Dendritic cell treated with granulocyte-macrophage colony-stimulating factor and Interleukin-4, amounts not matched to agents 40 ng/mL and 50 ng/mL, for 4 days (primary cell): ENCODE results near the gene TRMT1.
"Not testable (repeated sequence)": the region's sequence is repeated elsewhere in the genome, so short reads cannot be mapped to it uniquely, and the experiment has no call there.

Experiments used
- H3K27ac Mint-ChIP-seq: one replicate; pipeline ENCODE4 v1.8.0; 2022; ENCODE audit warnings: mild to moderate bottlenecking, mixed read lengths
- H3K27me3 Mint-ChIP-seq: one replicate; pipeline ENCODE4 v1.8.0; 2022; ENCODE audit warnings: mild to moderate bottlenecking, mixed read lengths
- H3K36me3 Mint-ChIP-seq: one replicate; pipeline ENCODE4 v1.8.0; 2022; ENCODE audit warnings: low read depth, mixed read lengths
- H3K4me1 Mint-ChIP-seq: one replicate; pipeline ENCODE4 v1.8.0; 2022; ENCODE audit warnings: low read depth, mixed read lengths
- H3K4me3 Mint-ChIP-seq: one replicate; pipeline ENCODE4 v1.8.0; 2022; ENCODE audit warnings: mild to moderate bottlenecking, moderate library complexity, mixed read lengths
- H3K9me3 Mint-ChIP-seq: one replicate; pipeline ENCODE4 v1.8.0; 2022; ENCODE audit warnings: mixed read lengths
- intact Hi-C: fragments of 100-400 bp; cut with micrococcal nuclease; formaldehyde crosslinking; loops from one replicate; pipeline ENCODE4 v1.15.0; 2022

The TRMT1 gene

DNA sequence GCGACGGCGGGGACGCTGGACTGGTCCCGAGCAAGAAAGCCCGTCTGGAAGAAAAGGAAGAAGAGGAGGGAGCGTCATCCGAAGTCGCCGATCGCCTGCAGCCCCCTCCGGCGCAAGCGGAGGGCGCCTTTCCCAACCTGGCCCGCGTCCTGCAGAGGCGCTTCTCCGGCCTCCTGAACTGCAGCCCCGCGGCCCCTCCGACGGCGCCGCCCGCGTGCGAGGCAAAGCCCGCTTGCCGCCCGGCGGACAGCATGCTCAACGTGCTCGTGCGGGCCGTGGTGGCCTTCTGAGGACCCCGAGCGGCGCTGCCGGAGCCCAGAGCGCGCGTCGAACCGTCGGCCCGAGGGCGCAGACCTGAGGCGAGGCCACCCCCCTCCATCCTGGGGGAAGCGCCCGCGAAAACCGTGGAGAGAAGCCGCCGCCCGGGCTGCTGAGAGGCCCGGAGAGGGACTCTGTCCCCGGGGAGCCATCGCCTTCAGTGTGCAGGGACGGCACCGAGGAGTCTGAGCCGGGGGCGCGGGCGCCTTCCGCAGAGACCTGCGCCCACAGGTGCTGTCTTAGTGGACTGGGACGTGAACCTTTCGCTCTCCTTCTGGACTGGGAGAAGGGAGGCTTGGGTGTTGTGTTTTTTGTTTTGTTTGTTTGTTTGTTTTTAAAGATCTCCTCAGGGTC, 37.2 kb upstream of the TRMT1 start:
- peaks cover 53% of the 10 kb centered on the region for H3K4me1 Mint-ChIP-seq
- no peaks in the 10 kb centered on the region for H3K27me3 Mint-ChIP-seq
- peak overlapping the region; percentile 97 for H3K4me3 Mint-ChIP-seq
- H3K9me3 Mint-ChIP-seq, result no peaks in the 10 kb centered on the region
- intact Hi-C loops, result loop anchor here (5.0 kb wide), 1 partner anchor 51 kb away; the partner anchor contains the start of gene LYL1
- H3K36me3 Mint-ChIP-seq, result peaks cover 49% of the 10 kb centered on the region
- peak overlapping the region; percentile 99 for H3K27ac Mint-ChIP-seq

DNA sequence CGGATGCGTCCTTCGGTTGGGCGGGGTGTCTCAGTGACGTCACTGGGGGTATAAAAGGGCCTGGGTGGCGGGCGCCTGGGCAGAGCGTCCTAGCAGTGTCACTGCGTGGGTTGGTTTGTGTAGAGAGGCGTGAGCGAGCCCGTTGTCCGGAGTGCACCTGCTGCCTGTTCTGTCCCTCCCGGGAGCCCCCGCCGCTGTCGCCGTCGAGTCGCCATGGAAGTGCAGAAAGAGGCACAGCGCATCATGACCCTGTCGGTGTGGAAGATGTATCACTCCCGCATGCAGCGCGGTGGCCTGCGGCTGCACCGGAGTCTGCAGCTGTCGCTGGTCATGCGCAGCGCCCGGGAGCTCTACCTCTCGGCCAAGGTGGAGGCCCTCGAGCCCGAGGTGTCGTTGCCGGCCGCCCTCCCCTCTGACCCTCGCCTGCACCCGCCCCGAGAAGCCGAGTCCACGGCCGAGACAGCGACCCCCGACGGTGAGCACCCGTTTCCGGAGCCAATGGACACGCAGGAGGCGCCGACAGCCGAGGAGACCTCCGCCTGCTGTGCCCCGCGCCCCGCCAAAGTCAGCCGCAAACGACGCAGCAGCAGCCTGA, 36.5 kb upstream of the TRMT1 start:
- Mint-ChIP-seq H3K27me3 (no peaks in the 10 kb centered on the region), H3K36me3 (peaks cover 49% of the 10 kb centered on the region), H3K9me3 (no peaks in the 10 kb centered on the region), H3K4me3 (peak overlapping the region; percentile 97), H3K4me1 (peaks cover 54% of the 10 kb centered on the region), H3K27ac (peak overlapping the region; percentile 99)
- intact Hi-C loops, result loop anchor here (5.0 kb wide), 1 partner anchor 51 kb away; the partner anchor contains the start of gene LYL1

DNA sequence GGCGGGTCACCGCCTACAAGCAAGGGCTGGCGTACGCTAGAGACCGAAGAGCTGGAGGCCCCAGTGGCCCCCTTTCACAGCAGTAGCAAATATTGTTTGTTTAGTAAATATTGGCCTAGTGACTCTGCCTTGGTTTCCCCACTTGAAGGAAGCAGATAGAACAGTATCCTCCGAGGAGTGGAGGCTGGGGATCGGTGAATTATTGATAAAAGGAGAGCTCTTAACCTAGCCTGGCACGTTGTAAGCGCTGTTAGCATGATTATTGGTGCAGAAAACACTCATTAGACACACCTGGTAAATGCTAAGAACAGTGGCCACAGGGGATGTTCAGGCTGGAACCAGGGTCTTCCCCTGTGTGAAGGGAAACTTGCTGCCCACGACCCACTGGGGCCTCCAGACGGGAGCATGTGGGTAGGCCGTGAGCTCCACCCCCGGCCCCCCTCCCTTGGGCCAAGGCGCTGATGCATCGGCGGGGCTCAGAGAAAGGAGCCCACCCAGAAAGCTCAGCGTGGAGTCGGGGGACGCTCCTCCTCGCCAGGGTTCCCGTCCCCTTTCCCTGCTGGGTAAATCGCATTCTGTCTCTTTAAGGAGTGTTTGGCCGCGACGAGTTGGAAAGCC, 35.9 kb upstream of the TRMT1 start:
- no peaks in the 10 kb centered on the region for H3K27me3 Mint-ChIP-seq
- H3K36me3 Mint-ChIP-seq, result peaks cover 49% of the 10 kb centered on the region
- no peaks in the 10 kb centered on the region for H3K9me3 Mint-ChIP-seq

DNA sequence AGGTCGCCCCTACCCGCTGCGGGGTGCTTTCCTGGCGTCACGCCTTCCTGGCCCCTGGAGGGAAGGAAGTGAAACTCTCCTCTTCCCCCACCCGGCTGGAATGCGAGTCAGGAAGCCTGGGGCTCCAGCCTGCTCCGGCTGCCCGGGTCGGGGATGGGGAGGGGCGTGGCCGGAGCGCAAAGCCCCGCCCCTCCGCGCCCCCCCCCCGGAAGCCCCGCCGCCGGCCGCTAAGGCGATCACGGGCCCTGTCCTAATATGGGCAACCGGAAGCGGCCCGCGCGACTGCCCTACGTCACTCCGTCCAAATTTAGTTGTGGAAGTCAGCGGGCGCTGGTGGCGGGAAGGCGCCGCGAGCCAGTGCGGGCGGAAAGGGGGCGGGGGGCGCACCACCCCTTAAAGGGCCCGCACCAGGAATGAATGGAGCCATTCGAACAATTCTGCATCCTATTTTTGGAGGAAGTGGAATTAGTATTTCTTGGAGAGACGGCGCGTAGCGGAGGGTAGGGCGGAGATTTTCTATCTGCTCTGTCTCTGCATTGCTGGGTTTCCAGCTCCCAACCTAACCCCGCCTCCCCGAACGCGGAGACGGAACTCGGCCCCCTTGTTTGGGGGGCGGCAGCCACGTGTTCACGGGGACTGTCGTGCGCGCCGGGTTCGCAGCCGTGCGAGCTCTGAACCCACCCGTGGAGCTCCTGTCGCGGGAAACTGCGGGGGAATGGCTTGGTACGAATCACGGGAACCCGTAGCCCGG, 35.2 kb upstream of the TRMT1 start:
- intact Hi-C loops, result loop anchor here (2.0 to 5.0 kb wide), 2 partner anchors 35 to 49 kb away; partner anchors contain the start of genes LYL1 and TRMT1
- peaks cover 57% of the 10 kb centered on the region for H3K4me1 Mint-ChIP-seq
- H3K36me3 Mint-ChIP-seq, result peaks cover 53% of the 10 kb centered on the region
- peak overlapping the region; percentile 97 for H3K4me3 Mint-ChIP-seq
- H3K9me3 Mint-ChIP-seq, result no peaks in the 10 kb centered on the region
- no peaks in the 10 kb centered on the region for H3K27me3 Mint-ChIP-seq
- peak overlapping the region; percentile 99 for H3K27ac Mint-ChIP-seq

More for the DNA sequence above, 35.9 kb upstream of the TRMT1 start:
- H3K27ac Mint-ChIP-seq, result peak overlapping the region; percentile 99
- H3K4me3 Mint-ChIP-seq, result peak overlapping the region; percentile 97
- peaks cover 57% of the 10 kb centered on the region for H3K4me1 Mint-ChIP-seq
- intact Hi-C loops, result loop anchor here (5.0 kb wide), 1 partner anchor 50 kb away; the partner anchor contains the start of gene LYL1

DNA sequence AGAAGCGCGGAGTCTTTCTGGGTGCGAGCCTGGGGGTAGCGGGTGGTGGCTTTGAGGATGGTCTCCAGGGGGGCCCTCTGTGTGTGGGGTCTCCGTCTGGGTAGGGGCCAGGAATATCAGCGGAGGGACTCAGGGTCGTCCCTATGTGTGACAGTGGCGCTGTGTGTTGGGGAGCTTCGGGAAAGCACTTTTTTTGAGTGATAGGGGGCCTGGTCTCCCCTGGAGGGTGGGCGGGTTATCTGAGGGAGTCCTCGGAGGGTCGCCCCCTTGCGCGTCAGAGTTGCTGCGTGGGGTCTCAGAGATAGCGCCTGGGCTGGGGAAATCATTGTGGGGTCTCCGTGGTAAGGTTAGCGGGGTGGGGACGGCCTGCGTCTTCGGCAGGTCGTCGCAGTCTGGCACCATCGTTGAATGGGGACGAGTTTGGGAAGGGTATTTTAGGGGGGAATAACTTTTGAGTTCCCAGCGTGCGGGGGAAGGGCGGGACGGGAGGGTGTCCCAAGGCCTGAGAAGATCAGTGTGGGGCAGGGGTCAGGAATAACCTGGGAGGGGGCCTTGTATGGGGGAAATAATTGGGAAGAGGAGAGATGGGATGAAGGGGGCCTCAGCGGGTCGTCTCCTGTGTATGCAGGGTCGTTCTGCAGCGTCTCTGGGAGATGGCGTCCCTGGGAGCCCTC, 34.5 kb upstream of the TRMT1 start:
- Mint-ChIP-seq H3K4me1 (peaks cover 54% of the 10 kb centered on the region), H3K4me3 (peak overlapping the region; percentile 97), H3K27ac (peak overlapping the region; percentile 99), H3K36me3 (peaks cover 60% of the 10 kb centered on the region), H3K27me3 (no peaks in the 10 kb centered on the region), H3K9me3 (no peaks in the 10 kb centered on the region)
- intact Hi-C loops, result loop anchor here (2.0 to 5.0 kb wide), 2 partner anchors 34 to 49 kb away; partner anchors contain the start of genes LYL1 and TRMT1

DNA sequence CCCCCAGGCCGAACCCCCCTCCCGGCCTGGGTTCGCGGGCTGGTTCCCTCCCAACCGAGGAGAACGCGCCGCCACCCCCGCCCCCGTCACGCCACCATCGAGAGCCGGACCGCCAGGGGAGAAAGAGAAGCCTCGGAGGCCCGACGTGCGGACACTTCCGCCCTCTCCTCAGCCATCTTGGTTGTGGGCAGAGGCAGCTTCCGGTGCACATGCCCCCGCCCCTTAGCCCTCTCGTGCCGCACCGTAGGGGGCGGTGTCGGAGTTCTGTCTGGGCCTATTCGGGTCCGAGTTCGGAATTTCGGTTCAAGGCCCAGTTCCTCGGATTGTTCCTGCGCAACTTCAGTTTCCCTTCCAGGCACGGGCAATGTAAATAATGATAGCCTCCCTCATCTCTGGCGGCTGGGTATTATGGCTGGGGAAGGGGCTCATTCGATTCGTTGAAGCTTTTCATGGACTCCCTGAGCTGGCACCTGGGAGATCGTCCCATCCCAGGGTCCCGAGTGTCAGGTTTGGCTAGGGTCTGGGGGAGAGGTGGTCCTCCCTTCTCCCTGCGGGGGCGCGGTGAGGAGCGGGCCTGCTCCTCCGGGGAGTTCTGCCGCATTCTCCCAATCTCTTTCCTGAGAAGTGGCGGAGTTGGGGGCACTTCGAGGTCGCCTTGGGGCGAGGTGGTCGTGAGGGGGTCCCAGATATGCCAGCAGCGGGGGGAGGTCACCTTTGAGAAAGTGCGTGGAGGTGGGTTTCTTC, 33.8 kb upstream of the TRMT1 start, which contains the start of the genes IER2 and STX10:
IER2 (plus strand) TSS at position 225 of the 744 bp plus-strand sequence. CDS start 2,776 bp downstream, outside the sequence.
STX10 (minus strand) TSS at position 189 of the 744 bp plus-strand sequence. CDS start 202 bp downstream, outside the sequence.
- intact Hi-C loops, result loop anchor here (2.0 to 5.0 kb wide), 2 partner anchors 34 to 48 kb away; partner anchors contain the start of genes LYL1 and TRMT1
- Mint-ChIP-seq H3K36me3 (peaks cover 67% of the 10 kb centered on the region), H3K4me1 (peaks cover 48% of the 10 kb centered on the region), H3K27me3 (no peaks in the 10 kb centered on the region), H3K4me3 (peak within 1 kb of the TSS; percentile 97), H3K9me3 (no peaks in the 10 kb centered on the region), H3K27ac (peak within 1 kb of the TSS; percentile 99)

DNA sequence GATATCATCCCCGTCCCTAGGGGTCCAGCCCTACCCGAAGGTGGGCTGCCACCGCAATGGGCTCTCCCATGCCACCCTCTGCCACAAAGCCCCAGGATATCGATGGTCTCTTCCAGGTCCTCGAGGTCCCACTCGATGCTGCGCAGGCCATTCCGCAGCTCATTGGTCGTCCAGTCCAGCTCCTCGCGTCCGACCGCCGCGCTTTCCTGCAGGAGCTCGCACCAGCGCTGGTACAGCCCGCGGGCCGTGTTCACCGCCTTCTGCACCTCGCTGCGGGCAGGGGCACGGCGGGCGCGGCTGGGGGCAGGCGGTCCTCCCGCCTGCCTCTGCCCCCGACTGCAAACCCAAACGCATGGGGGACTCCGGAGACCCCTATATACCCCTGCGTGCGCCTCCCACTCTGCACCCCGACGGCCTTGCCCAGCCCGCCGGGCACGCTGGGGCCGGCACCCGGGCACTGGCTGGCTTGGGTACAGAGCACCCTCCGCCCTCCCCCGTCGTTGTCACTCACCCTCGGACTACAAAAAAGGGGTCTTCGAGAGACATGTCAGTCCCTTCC, 33.2 kb upstream of the TRMT1 start:
- H3K9me3 Mint-ChIP-seq, result no peaks in the 10 kb centered on the region
- H3K27ac Mint-ChIP-seq, result peak overlapping the region; percentile 99
- H3K4me1 Mint-ChIP-seq, result peaks cover 47% of the 10 kb centered on the region
- no peaks in the 10 kb centered on the region for H3K27me3 Mint-ChIP-seq
- peaks cover 71% of the 10 kb centered on the region for H3K36me3 Mint-ChIP-seq
- peak overlapping the region; percentile 97 for H3K4me3 Mint-ChIP-seq
- intact Hi-C loops, result loop anchor here (2.0 to 5.0 kb wide), 2 partner anchors 33 to 47 kb away; partner anchors contain the start of genes LYL1 and TRMT1

DNA sequence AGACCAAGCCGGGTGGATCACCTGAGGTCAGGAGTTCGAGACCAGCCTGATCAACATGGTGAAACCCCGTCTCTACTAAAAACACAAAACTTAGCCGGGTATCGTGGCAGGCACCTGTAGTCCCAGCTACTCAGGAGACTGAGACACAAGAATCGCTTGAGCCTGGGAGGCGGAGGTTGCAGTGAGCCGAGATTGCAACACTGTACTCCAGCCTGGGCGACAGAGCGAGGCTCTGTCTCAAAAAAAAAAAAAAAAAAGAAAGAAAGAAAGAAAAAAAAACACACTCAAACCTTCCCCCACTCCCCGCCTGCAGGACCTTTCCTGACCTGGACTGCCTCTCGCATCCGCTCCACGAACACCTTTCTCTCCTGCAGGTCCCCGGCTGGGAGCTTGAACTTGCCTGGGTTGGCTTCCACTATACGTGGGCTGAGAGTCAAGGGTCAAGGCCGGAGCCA, 32.7 kb upstream of the TRMT1 start:
- H3K27me3 Mint-ChIP-seq, intact Hi-C loops, H3K9me3 Mint-ChIP-seq: not testable (repeated sequence)
- H3K4me1 Mint-ChIP-seq, result peaks cover 47% of the 10 kb centered on the region
- peaks cover 71% of the 10 kb centered on the region for H3K36me3 Mint-ChIP-seq
- H3K27ac Mint-ChIP-seq, result peak overlapping the region; percentile 99
- peak overlapping the region; percentile 97 for H3K4me3 Mint-ChIP-seq

DNA sequence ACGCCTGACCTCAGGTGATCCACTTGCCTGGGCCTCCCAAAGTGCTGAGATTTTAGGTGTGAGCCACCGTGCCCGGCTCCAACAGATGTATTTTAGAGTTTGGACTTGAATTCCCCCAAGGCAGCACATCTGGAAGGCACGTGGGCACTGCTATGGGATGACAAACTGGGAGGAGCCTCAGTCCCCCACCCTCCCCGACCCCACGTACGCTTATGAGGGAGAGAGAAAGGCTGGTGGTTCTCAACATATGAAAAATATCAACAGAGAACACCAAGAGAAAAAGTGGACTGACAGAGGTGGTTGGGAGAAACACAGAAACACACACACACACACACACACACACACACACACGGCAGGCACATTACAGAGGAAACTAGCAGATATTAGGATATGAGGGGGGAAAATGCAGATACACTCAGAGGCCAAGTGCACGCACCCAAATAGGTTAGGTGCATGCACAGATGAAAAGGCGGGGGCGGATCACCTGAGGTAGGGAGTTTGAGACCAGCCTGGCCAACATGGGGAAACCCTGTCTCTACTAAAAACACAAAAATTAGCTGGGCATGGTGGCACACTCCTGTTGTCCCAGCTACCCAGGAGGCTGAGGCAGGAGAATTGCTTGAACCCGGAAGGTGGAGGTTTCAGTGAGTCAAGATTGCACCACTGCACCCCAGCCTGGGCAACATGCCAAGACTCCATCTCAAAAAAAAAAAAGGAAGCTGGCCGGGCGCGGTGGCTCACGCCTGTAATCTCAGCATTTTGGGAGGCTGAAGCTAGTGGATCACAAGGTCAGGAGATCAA, 30.4 kb upstream of the TRMT1 start:
- Mint-ChIP-seq H3K4me1 (peaks cover 51% of the 10 kb centered on the region), H3K9me3 (no peaks in the 10 kb centered on the region), H3K4me3 (peak overlapping the region; percentile 44), H3K27me3 (no peaks in the 10 kb centered on the region), H3K36me3 (peaks cover 71% of the 10 kb centered on the region), H3K27ac (peak overlapping the region; percentile 99)
- intact Hi-C loops, result no loop called here

DNA sequence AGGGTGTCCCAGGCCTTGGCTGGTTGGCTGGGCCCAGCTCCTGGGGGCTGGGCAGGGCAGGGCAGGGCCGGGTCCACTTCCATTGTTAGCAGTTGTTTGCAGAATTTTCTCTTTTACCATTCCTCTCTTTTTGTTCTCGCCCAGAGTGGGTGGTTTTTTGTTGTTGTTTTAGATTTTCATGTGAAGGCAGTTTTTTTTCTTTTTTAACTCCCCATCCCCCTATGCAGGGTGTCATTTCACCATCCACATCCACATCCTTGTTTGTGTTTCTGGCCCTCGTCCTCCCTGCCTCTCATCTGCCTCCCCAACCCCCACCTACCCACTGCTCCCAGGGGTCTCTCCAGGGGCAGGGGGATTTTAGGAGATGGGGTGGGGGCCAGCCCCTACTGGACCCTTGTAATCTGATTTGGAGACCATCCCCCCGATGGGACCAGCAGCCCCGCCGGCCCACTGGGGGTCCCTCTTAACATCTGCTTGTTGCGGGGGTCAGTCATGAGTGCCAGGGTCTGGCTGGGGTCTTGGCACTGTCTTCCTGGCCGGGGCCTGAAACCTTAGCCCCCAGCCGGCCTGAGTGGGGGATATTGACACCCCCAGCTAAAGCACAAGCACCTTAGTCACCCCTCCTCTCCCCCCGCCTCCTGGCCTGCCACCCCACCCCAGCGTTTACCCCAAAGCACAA, 23.2 kb upstream of the TRMT1 start:
- Mint-ChIP-seq H3K9me3 (no peaks in the 10 kb centered on the region), H3K4me1 (peaks cover 27% of the 10 kb centered on the region), H3K27me3 (no peaks in the 10 kb centered on the region), H3K4me3 (no peak overlapping the region), H3K36me3 (peaks cover 92% of the 10 kb centered on the region), H3K27ac (peak overlapping the region; percentile 60)
- intact Hi-C loops, result no loop called here

DNA sequence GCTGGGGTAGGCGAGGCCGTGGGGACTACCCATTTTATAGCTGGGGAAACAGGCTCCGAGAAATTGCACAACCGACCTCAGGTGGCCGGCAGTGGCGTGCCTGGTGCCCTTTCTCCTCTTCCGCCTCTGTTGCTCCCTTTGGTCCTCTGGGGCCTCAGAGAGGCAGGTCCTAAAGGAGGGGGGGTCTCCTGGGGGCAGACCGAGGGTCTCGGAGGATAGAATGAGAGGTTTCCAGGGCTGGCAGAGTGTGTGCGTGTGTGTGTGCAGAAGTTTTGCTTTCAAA, 22.3 kb upstream of the TRMT1 start:
- H3K4me3 Mint-ChIP-seq, result no peak overlapping the region
- H3K27me3 Mint-ChIP-seq, result no peaks in the 10 kb centered on the region
- H3K27ac Mint-ChIP-seq, result no peak overlapping the region
- intact Hi-C loops, result no loop called here
- H3K9me3 Mint-ChIP-seq, result no peaks in the 10 kb centered on the region
- peaks cover 90% of the 10 kb centered on the region for H3K36me3 Mint-ChIP-seq
- peaks cover 18% of the 10 kb centered on the region for H3K4me1 Mint-ChIP-seq
